ENCODE data around the gene EPHA7. TPM values are rescaled to one million over a fixed set of nuclear protein-coding genes. Genes with fewer than 3 reads are reported as not detected.

The EPHA7 gene
- polyA plus RNA-seq, 1 experiment, result not detected

GRCh38 chr6:93365445-93365844, 53.9 kb downstream of the EPHA7 start:
- no peak for TF ChIP-seq CTCF (IDR thresholded peaks at IDR 0.05; ENCODE audit: insufficient read depth, low read depth, low read length)
- Histone ChIP-seq H3K36me3 (ENCODE audit: control insufficient read depth, insufficient read depth, low read length) (no peaks in the 10 kb centered on the region), H3K4me3 (ENCODE audit: low read depth, low read length) (no peak overlapping the region), H3K27me3 (ENCODE audit: control insufficient read depth, insufficient read depth, low read length) (no peaks in the 10 kb centered on the region)
- POLR2A ChIA-PET, result no interaction called here
- DNase-seq (ENCODE audit: low read depth), result no peak
- CTCF ChIA-PET, result no interaction called here

- Histone ChIP-seq H3K36me3 (ENCODE audit: control insufficient read depth, insufficient read depth, low read length) (no peaks in the 10 kb centered on the region), H3K27me3 (ENCODE audit: control insufficient read depth, insufficient read depth, low read length) (no peaks in the 10 kb centered on the region), H3K4me3 (ENCODE audit: low read depth, low read length) (no peak overlapping the region)
- ChIA-PET CTCF (no interaction called here), POLR2A (no interaction called here)
- no peak for TF ChIP-seq CTCF (IDR thresholded peaks at IDR 0.05; ENCODE audit: insufficient read depth, low read depth, low read length)
- no peak for DNase-seq (ENCODE audit: low read depth)
These were observed 60.9 kb downstream of the EPHA7 start for GRCh38 chr6:93358435-93358834.

- DNase-seq (ENCODE audit: low read depth), result no peak
- Histone ChIP-seq H3K27me3 (ENCODE audit: control insufficient read depth, insufficient read depth, low read length) (no peaks in the 10 kb centered on the region), H3K36me3 (ENCODE audit: control insufficient read depth, insufficient read depth, low read length) (no peaks in the 10 kb centered on the region), H3K4me3 (ENCODE audit: low read depth, low read length) (no peak overlapping the region)
- no peak for TF ChIP-seq CTCF (IDR thresholded peaks at IDR 0.05; ENCODE audit: insufficient read depth, low read depth, low read length)
- CTCF ChIA-PET, result no interaction called here
- POLR2A ChIA-PET, result no interaction called here
These were observed 66.8 kb downstream of the EPHA7 start for GRCh38 chr6:93352604-93353003.

GRCh38 chr6:93351222-93351621, 68.1 kb downstream of the EPHA7 start:
- no peak for TF ChIP-seq CTCF (IDR thresholded peaks at IDR 0.05; ENCODE audit: insufficient read depth, low read depth, low read length)
- Histone ChIP-seq H3K36me3 (ENCODE audit: control insufficient read depth, insufficient read depth, low read length) (no peaks in the 10 kb centered on the region), H3K4me3 (ENCODE audit: low read depth, low read length) (no peak overlapping the region), H3K27me3 (ENCODE audit: control insufficient read depth, insufficient read depth, low read length) (no peaks in the 10 kb centered on the region)
- CTCF ChIA-PET, result no interaction called here
- POLR2A ChIA-PET, result no interaction called here
- no peak for DNase-seq (ENCODE audit: low read depth)

- TF ChIP-seq CTCF (IDR thresholded peaks at IDR 0.05; ENCODE audit: insufficient read depth, low read depth, low read length), result no peak
- ChIA-PET CTCF (no interaction called here), POLR2A (no interaction called here)
- DNase-seq (ENCODE audit: low read depth), result no peak
- Histone ChIP-seq H3K36me3 (ENCODE audit: control insufficient read depth, insufficient read depth, low read length) (no peaks in the 10 kb centered on the region), H3K4me3 (ENCODE audit: low read depth, low read length) (no peak overlapping the region), H3K27me3 (ENCODE audit: control insufficient read depth, insufficient read depth, low read length) (no peaks in the 10 kb centered on the region)
These were observed 68.6 kb downstream of the EPHA7 start for GRCh38 chr6:93350774-93351173.

Measured in BJ (cell line).